HG03139 (cell line): ENCODE data around the gene NEDD4L.

Experiments used
- ATAC-seq: cut with Tn5 transposase; IDR thresholded peaks from one replicate; pipeline ENCODE4 v1.9.1; 2021; ENCODE audit not compliant: unreplicated experiment

Gene NEDD4L

DNA sequence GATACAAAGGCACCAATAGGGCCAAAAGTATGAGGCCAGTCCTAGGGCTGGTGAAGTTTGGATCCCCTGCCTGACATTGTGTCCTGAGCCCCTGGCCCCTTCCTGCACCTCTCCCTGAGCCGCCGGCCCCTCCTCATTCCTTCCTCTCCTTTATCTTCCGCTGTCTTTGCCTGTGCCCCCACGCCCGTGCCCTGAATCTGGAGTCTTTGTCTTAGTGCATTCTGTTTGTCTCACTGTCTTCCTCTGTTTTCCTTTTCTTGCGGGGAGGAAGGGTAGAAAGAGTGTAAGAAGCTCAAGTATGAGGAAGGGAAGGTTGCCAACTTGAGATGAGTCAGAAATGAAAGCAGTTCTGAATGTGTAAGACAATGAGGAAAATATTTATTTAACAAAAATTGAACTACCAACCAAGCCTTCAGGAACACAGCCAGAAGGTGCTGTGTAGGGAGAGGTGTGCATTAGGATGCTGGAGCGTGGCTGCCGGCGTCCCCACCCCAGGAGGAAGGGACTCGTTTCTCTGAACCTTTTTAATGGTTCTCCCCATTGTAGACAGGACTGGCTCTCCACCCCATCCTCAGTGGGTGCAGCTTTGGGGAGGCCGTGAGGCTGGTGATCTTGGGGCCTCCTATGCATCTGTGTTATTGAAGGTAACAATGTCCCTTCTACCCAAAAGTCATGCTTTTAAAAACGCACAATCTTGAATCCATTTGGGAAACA, 133.1 kb downstream of the NEDD4L start:
- ATAC-seq, result no peak

DNA sequence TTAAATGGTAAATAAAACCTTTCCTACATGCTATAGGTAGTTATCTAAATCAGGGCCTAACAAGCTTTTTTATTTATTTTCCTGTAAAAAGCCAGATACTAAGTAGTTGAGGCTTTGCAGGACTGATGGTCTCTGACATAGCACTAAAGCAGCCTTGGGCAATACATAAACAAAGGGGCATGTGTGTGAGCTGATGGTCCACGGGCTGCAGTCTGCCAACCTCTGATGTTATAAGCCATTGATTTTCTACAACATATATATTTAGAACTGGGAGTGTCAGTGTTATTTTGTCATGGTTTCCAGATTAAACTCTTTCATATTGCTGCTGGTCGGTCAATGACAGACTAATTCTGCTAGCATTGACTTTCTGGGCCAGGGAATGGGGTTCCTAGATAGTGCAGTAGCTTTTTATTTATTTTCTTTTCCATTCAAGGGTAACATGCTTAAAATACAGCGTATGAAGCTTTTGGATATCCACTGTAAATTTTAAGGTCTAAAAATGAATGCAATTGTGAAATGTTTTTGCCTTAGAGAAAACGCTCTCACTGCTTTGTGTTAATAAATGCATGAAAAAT, 134.0 kb downstream of the NEDD4L start:
- ATAC-seq, result no peak

DNA sequence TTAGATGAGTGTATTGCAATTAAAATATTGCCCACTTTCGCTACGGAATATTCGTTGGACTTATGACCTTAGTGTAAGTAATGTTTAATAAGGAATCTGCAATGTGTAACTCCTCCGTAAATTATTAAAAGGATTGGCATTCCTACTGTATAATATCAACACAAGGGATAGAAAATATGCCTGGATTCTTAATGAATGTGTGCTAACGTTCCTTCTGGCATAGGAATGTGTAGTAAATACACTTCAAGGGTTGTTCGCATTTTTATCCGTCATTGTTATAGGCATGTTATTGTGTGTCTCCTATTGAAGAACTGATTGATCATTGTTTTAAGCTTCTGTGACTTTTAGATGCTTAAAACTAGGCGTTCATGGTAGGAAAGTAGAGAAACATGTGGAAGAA, 134.5 kb downstream of the NEDD4L start:
- ATAC-seq, result no peak

DNA sequence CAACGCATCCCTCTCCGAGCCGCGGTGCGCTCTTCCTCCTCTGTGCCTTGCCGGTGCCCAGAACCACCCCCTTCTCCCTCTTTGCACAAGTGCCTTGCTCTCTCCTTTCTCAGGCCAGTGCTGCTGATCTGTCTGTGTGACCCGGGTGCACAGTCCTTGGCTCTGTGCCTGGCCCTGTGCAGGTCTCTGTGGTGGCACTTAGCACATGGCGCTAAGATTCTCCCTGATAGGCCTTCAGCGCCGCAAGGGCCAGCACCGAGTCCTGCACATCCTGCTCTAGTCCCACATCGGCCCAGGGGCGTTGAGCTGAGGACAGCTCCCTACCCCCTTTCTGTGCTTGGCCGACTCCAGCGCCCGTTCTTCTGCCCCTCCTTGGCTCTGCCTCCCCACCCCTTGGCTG, 136.1 kb downstream of the NEDD4L start:
- no peak for ATAC-seq

DNA sequence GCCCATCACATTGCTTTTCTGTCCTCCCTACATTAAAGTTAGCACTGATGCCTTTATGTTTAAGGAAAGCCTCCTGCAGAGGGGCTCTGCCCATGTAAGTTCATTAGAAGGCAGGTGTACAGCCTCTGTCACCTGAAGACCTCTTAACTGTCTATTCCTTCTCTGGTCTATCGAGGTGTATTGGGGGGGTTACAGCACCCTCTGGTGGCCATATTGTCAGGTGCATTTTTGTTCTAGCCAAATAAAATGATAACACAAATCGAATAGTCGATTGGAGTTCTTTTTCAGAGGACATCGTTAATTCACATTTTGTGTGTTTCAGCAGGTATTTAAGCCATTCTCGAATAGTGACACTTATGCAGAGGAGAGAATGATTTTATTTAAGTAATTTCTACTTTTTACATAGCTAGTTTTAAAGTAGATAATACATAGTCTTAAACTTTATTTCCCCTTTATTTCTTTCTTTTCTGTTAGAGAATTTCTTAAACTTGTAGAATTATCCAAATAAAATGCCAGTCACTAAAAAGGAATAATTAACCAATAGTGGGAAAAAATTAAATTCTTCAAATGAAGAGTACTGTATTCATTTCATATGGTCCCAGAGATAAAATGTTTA, 136.8 kb downstream of the NEDD4L start:
- no peak for ATAC-seq

DNA sequence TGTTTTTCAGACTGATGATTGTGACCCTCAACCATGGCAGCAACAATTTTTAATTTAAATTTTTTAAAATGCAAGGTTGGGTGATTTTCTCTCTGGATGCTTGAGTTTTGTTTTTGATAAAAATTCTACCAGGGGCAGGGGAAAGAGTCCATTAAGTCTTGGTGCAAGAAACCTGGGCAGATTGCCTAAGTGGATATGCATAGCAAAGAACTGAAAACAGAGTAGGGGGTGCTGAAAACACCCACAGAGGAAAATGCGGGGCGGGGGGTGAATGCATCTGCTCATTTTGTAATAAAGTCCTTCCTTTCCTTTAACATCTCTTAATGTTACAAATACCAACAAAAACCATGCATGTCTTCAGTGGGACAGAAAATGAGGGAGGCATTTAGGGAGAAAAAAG, 138.0 kb downstream of the NEDD4L start:
- ATAC-seq, result no peak

DNA sequence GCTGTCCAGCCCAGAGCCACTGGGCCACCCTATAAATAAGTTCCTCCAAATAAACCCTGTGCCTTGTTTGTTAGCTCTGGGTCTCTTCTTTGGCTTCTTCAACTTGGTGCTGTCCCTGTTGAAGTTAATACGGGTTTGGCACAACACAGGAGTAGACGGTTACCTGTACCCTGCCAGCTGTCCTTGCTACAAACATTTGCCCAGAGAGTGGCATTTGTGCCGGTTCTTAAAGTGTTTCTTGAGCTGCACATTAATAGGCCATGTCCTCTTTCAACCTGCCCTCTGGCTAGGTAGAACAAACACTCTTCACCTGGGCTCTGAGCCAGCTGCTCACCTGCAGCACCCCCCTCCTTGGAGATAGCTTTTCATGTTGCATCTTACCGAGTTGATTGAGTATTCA, 139.2 kb downstream of the NEDD4L start:
- ATAC-seq, result no peak

DNA sequence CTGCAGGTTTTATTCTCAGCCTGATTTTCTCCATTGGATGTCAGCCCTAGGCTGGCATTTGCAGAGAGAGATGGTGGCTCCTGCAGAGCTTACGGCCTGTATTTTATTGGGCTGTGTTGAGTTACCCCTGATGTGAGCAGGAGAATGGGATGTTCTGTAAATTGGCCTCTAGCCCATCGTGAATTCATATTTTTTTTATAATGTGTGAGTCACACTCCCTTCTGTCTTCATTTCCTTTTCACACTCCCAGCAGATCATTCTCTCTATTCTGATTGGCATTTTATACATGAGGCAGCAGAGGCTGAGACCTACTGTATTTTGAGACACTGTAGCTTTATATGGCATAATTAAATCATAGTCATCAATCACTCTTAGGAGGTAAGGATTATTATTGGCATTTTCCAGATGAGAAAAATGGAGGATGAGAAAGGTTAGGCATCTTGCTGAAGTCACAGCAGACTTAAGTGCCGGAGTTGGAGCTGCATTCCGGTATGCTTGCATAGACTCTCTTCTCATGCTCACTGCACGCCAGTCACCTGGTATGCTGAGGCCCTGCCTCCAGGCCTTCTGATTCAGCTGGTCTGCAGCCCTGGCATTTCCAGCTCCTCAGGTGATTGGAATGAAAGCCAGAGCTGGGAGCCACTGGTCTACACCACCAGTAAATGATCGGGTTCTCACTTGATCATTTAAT, 142.4 kb downstream of the NEDD4L start:
- no peak for ATAC-seq

DNA sequence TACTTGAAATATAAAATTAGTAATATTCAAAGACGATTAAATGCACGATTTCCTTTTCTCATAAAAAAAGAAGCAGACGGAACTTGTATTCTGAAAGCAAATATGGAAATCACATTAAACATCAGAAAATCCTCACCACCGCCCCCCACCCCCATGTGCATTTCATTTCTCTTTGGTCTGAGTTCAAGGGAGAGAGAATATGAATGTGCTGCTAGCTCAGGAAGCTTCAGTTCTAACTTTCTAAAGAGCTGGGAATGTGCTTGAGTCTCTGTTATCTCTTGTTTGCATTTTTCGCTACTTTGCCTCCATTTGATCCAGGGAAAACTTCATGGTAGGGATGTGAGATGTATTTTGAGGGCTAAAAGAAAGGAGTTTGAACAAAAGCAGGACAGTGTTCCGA, 143.6 kb downstream of the NEDD4L start:
- no peak for ATAC-seq

DNA sequence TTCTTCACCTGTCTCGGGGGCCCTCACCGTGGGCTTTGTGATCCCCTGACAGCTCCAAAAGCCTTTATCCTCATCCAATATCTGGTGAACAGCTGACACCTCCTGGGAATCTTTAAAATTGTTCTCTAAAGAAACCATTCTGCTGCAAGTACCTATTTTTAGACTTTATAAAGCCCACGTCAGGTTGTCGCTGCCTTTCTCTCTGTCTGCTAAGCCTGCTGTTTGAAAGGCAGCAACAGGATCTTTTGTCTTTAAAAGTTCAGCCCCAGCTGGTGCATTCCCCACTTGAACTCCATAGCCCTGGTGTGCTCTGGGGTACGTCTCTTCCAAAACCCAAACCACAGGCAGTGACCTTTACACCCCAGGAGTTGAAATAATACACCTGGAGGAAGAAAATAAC, 145.0 kb downstream of the NEDD4L start:
- no peak for ATAC-seq

DNA sequence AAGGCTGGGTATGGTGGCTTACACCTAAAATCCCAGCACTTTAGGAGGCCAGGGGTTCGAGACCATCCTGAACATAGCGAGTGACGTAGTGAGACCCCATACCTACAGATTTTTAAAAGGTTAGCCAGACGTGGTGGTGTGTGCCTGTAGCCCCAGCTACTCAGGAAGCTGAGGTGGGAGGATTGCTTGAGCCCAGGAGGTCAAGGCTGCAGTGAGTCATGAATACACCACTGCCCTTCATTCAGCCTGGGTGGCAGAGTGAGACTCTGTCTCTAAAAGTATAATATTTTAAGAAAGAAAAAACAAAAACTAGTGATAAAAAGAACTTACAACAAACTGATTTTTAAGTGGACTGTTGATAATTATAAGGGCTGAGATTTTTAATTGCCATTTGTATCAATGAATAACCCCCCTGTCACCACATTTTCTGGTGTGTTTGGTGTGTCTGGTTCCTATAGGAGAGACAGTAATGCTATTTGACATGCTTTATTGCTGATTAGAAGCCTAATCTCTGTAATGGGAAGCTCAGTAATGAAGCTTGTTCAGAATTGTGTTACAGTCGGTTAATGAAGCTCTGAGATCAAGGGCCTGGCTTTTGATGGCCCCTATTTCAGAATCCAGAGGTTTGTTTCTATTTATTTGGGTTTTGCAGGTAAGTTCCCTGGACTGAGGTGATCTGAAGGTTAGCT, 147.0 kb downstream of the NEDD4L start:
- ATAC-seq, result no peak

DNA sequence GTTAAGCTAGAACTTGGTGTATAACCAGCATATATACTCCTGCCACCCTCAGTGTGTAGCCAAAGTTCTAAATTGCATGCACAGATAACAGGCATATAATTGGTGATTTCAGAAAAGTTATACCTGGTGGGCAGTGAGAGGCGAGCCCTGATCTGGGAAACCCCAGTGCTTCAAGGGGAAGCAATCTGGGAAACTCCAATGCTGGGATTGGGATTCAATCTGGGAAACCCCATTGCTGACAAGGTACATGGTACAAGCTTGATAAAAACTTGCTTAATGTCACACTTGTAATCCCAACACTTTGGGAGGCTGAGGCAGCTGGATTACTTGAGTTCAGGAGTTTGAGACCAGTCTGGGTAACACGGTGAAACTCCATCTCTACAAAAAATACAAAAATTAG, 147.6 kb downstream of the NEDD4L start:
- no peak for ATAC-seq

DNA sequence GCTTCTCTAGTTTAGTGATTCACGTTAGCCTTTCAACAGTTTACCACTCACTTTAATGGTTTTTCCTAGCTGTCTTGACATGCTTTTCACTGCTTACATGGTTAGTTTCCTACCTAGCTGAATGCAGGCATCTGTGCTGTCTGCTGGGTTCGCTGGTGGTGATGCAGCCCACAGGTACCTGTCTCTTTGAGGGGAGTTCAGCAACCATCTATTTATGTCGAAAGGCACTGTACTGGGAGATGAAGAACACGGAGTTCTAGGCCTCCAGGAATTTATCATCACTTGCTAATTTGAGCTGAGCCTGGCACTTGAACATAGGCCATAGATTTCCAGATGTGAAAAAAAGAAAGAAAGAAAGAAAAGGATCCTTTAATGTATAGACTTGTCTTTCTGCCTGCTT, 148.5 kb downstream of the NEDD4L start:
- ATAC-seq, result no peak

DNA sequence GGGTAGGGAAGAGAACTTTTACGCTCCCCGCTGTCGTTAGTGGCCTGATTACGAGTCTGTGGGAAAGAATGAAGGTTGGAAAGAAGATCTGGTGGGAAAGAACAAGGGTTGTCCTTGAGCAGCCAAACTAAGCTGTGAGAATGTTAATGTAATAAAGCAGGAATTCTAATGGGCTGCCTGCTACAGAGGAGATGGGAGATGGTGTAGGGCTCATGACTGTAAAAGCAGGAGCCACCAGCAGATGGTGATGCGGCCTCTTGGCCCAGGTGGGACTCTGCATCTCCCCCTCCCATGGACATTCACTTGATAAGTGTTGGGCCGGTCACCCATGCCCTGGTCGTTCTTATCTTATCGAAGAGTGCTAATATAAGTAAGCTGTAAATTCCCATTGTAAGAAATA, 150.0 kb downstream of the NEDD4L start:
- no peak for ATAC-seq

DNA sequence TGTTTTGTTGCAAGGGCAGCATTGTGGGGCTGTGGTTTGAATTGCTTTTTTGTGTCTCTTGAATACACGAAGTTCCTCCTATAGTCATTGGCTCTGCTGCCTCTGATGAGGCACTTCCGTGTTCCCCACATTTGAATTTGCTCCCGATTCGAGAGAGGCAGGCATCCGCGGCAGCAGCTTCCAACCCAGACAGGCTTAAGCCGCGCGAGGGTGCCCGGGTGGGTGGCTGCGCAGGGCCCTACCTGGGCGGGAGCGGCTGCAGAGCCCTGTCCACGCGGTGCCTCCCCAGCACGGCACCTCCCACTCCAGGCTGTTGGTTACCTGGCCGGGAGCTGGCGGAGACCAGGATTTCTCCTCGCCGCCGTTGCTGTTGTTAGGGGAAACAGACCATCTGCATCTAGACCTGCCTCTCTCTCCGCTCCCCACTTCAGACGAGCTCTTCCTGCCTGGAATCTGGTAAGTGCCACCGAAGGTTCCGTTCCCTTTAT, 151.3 kb downstream of the NEDD4L start:
- no peak for ATAC-seq

DNA sequence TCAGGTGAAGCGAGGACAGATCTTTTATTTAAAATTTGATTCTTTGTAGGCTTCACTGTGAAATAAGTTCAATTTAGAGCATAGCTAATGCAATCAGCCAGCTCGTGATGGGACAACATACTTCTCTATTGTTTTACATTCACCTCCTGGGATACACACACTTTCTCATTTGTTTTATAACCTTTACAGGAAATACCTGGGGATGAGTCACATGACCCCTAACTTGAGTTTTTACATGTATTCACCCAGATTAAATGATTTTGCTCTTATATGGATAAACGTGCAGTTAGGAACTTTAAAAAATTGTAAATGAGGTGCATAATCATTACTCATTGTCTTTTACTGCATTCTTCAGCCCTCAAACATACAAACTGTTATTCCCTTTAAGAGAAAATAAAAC, 152.1 kb downstream of the NEDD4L start:
- no peak for ATAC-seq

DNA sequence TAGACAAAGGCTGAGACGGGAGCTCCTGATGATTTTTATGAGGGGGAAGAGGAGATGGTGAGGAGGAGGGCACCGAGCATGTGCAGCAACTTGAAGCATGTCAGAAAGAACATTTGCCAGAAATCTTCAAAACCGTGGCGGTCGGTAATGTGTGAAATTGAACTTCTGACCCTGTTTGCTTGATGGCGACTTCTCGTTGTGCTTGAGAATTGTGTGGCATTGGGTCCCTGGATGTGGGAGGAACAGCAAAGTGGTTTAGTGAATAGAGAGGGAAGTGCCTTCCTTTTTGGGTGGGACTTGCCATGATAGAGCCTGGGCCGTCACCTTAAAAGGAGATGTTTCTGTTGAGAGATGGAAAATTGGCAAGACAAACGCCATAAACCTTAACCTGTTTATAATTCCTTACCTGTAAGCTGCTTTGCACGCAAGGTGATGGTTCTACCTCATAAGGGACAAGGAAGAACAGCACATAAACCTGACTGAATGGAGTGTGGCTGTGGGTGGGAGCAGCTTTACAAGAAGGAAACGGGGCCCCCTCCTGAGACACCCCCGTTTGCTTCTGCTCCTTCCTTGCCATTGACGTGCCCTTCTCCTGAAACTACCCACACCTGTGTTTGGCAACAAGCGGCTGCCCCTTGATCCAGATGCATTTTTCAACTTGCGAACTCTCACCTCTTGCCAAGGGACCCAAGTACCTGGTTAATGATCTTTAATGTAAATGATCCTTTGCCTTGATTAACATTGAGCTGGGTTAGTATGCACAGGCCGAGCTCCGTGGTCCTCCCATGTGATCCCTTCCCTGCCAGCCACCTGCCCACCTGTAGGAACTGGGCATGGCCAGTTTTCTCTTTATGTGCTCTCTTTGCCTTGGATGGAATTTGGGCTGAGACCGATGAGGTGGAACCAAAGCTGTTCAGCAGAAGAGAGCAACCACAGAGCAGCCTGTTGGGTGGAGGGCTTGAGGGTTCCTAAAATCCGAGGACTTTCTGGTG, 153.2 kb downstream of the NEDD4L start:
- ATAC-seq, result no peak

DNA sequence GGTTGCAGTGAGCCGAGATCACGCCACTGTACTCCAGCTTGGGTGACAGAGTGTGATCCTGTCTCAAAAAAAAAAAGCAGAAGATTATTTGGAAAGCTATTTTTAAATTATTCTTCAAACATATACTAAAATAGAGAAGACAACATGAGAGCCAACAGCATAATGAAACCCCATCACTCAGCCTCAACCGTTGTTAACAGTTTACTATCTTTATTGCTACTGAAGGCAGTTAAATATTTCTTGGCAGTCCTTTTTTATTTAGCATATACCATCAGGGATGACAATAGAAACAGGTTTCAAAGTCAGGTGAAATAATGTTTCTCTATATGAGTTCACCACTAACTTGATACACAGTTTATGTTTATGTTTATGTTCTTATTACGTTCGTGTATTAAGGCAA, 157.2 kb downstream of the NEDD4L start:
- no peak for ATAC-seq

DNA sequence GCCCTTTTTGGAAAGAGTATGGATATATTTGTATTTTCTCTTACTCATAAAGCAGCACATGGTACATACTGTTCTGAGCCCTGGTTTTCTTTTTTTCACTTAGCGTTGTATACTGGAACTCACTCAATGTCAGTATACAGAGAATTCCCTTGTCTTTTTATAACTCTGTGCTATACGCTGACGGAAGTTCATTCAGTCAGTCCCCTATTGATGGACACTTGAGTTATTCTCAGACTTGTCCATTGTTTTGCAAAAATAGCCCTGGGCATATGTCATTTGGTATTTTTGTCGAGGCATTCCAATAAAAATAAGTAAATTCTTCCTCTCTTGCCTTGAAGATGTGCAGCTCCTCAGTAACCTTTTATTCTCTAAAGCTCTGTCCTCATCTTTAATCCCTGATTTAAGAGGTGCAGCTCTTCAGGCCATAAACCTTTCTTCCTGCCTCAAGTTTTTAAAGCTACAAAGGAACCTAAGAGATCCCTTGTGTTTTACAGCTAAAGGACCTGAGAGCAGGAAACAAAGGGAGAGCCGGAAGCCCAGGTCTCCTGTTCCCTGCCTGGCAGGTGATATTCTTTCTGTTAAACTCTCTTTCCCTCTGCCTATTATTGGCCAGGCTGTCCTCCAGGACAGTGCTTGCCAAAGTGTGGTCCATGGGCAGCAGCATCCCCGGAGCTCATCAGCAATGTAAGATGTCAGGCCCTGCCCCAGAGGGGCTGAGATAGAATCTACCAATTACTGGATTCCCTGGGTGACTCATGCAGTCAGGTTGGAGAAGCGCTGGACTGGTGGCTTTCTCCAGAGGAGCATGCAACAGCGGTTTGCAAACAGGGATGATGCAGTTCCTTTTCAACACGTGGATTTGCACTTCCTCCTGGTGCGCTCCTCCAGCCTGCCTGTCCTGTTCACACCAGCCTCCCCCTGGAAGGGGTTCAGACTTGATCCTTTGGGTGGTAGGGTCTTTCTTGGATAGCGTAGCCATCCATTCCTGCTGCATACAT, 158.0 kb downstream of the NEDD4L start:
- ATAC-seq, result no peak
